ENCODE data around the gene ADGRB3.

DNA sequence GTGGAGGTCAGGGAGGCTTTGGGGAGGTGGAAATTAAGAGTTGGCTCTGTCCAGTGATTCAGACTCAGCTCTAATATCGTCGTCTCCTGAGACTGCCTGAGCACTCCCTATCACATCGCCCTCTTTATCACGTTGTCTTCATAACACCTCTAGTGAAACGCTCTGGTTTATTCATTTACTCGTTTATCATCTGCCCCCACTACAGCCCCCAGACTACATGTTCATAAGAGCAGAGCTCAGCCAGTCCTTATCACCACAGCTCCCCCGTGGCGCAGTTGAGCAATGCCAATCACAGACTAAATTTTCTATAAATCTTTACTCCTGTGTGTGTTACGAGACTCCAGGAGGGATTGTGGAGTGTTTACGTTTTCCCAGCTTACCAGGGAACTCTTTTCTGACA is 316.2 kb downstream of the ADGRB3 start:
- TF ChIP-seq CTCF (IDR thresholded peaks at IDR 0.05) (no peak), EZH2 (IDR thresholded peaks at IDR 0.05; ENCODE audit: borderline replicate concordance, insufficient read depth, low read depth, low read length, poor library complexity, severe bottlenecking) (no peak)
